Smooth muscle cell (in vitro differentiated cells): ENCODE data around the gene AFAP1L1. TPM values are rescaled to one million over a fixed set of nuclear protein-coding genes. Genes with fewer than 3 reads are reported as not detected.

ENCODE experiments used
- DNase-seq: peaks from one replicate; lab custom pipeline; 2025; ENCODE audit not compliant: unreplicated experiment; lab: John Stamatoyannopoulos, UW
- H2AFZ ChIP-seq: fragments of 200-600 bp; sonication (generic); 2 replicates; pipeline ENCODE4 v1.6.0; 2016; ENCODE audit warnings: antibody characterized with exemption, low read depth, mild to moderate bottlenecking
- H3F3A ChIP-seq: fragments of 200-600 bp; sonication (generic); 2 replicates; pipeline ENCODE4 v1.6.0; 2017; ENCODE audit warnings: antibody characterized with exemption, low read depth
- H3K27ac ChIP-seq: fragments of 200-600 bp; sonication (generic); 2 replicates; pipeline ENCODE4 v1.5.1; 2016; ENCODE audit warnings: low read depth, mild to moderate bottlenecking
- H3K27me3 ChIP-seq: fragments of 200-600 bp; sonication (generic); 2 replicates; pipeline ENCODE4 v1.6.1; 2016; ENCODE audit warnings: low read depth, mild to moderate bottlenecking
- H3K36me3 ChIP-seq: fragments of 200-600 bp; sonication (generic); 2 replicates; pipeline ENCODE4 v1.5.1; 2016; ENCODE audit warnings: low read depth
- H3K4me1 ChIP-seq: fragments of 200-600 bp; sonication (generic); 2 replicates; pipeline ENCODE4 v1.5.1; 2016; ENCODE audit warnings: low read depth
- H3K4me2 ChIP-seq: fragments of 200-600 bp; sonication (generic); 2 replicates; pipeline ENCODE4 v1.6.0; 2016; ENCODE audit warnings: mild to moderate bottlenecking
- H3K4me3 ChIP-seq: fragments of 200-600 bp; sonication (generic); 2 replicates; pipeline ENCODE4 v1.5.1; 2016; ENCODE audit warnings: mild to moderate bottlenecking
- H3K79me2 ChIP-seq: fragments of 200-600 bp; sonication (generic); 2 replicates; pipeline ENCODE4 v1.6.0; 2016; ENCODE audit warnings: low read depth, mild to moderate bottlenecking
- H3K9ac ChIP-seq: fragments of 200-600 bp; sonication (generic); 2 replicates; pipeline ENCODE4 v1.6.0; 2016; ENCODE audit warnings: low read depth
- H3K9me3 ChIP-seq: fragments of 200-600 bp; sonication (generic); replicated peaks from 2 replicates; pipeline ENCODE4 v1.5.1; 2016; ENCODE audit warnings: low read depth
- H4K20me1 ChIP-seq: fragments of 200-600 bp; sonication (generic); 2 replicates; pipeline ENCODE4 v1.6.0; 2016; ENCODE audit warnings: low read depth
- CTCF ChIP-seq: fragments of 200-600 bp; sonication (generic); IDR thresholded peaks from 2 replicates; pipeline ENCODE4 v1.5.1; 2017; ENCODE audit warnings: borderline replicate concordance, mild to moderate bottlenecking, antibody characterized with exemption; ENCODE audit not compliant: insufficient read depth, poor library complexity, severe bottlenecking
- WGBS: methylation state at CpG from one replicate; pipeline ENCODE4 v1.1.7; 2016; ENCODE audit warnings: low lambda C conversion rate; 5-methylcytosine and 5-hydroxymethylcytosine counted together
- polyA plus RNA-seq: library from polyadenylated mRNA; unstranded; fragments of >200 nt; fragmentation: Nextera tagmentation; extraction: Ambion mirVana; gene quantifications from 2 replicates; pipeline ENCODE4 v1.2.1, GENCODE V29; 2016
- total RNA-seq: library from RNA; depleted of rRNA; stranded (reverse); fragments of >200 nt; gene quantifications from 2 replicates; pipeline ENCODE4 v1.2.3, GENCODE V29; 2014

Gene AFAP1L1
- total and polyA plus RNA-seq, 2 experiments from 2014 or later: 0.59 to 2.3 TPM

- WGBS: 85% methylated on average over 1 of the region's 1 CpG
- no peaks in the 10 kb centered on the region for H4K20me1 ChIP-seq
- H2AFZ ChIP-seq: no peak overlapping the region
- H3K9ac ChIP-seq: no peak overlapping the region
- no peak for DNase-seq
- peaks cover 8% of the 10 kb centered on the region for H3K4me1 ChIP-seq
- no peaks in the 10 kb centered on the region for H3K79me2 ChIP-seq
- TF ChIP-seq CTCF: no peak
- no peak overlapping the region for H3K4me3 ChIP-seq
- H3F3A ChIP-seq: peaks cover 9% of the 10 kb centered on the region
- no peaks in the 10 kb centered on the region for H3K36me3 ChIP-seq
- no peak overlapping the region for H3K4me2 ChIP-seq
- H3K27ac ChIP-seq: no peak overlapping the region
- no peaks in the 10 kb centered on the region for H3K9me3 ChIP-seq
- H3K27me3 ChIP-seq: no peaks in the 10 kb centered on the region
Measured at GRCh38 chr5:149360272-149360671, 88.6 kb downstream of the AFAP1L1 start.

- Histone ChIP-seq H3K4me1 (peaks cover 8% of the 10 kb centered on the region), H2AFZ (no peak overlapping the region), H3K4me3 (no peak overlapping the region), H3K27me3 (no peaks in the 10 kb centered on the region), H3K36me3 (no peaks in the 10 kb centered on the region), H3K9me3 (no peaks in the 10 kb centered on the region), H3K4me2 (no peak overlapping the region), H3K27ac (no peak overlapping the region), H4K20me1 (no peaks in the 10 kb centered on the region), H3K9ac (no peak overlapping the region), H3F3A (peaks cover under 1% of the 10 kb centered on the region), H3K79me2 (no peaks in the 10 kb centered on the region)
- TF ChIP-seq CTCF: no peak
- no peak for DNase-seq
- WGBS: 94% methylated on average over 12 of the region's 12 CpGs
Measured at GRCh38 chr5:149362541-149362940, 90.9 kb downstream of the AFAP1L1 start.

- H3F3A ChIP-seq: no peaks in the 10 kb centered on the region
- DNase-seq: no peak
- no peaks in the 10 kb centered on the region for H3K9me3 ChIP-seq
- no peak overlapping the region for H3K4me2 ChIP-seq
- H3K36me3 ChIP-seq: no peaks in the 10 kb centered on the region
- H3K9ac ChIP-seq: no peak overlapping the region
- H3K4me3 ChIP-seq: no peak overlapping the region
- no peak overlapping the region for H3K27ac ChIP-seq
- no peaks in the 10 kb centered on the region for H4K20me1 ChIP-seq
- no peak for TF ChIP-seq CTCF
- no peaks in the 10 kb centered on the region for H3K27me3 ChIP-seq
- peaks cover 4% of the 10 kb centered on the region for H3K4me1 ChIP-seq
- no peak overlapping the region for H2AFZ ChIP-seq
- no peaks in the 10 kb centered on the region for H3K79me2 ChIP-seq
Measured at GRCh38 chr5:149363358-149363757, 91.7 kb downstream of the AFAP1L1 start.

GRCh38 chr5:149363936-149364335 lies 92.3 kb downstream of the AFAP1L1 start:
- WGBS: 98% methylated on average over 9 of the region's 9 CpGs
- DNase-seq: no peak
- no peak overlapping the region for H3K27ac ChIP-seq
- no peaks in the 10 kb centered on the region for H3K4me1 ChIP-seq
- H3K4me2 ChIP-seq: no peak overlapping the region
- H3K27me3 ChIP-seq: no peaks in the 10 kb centered on the region
- H3K9me3 ChIP-seq: no peaks in the 10 kb centered on the region
- no peak overlapping the region for H2AFZ ChIP-seq
- no peak overlapping the region for H3K9ac ChIP-seq
- H3K4me3 ChIP-seq: no peak overlapping the region
- H3F3A ChIP-seq: no peaks in the 10 kb centered on the region
- H3K79me2 ChIP-seq: no peaks in the 10 kb centered on the region
- no peaks in the 10 kb centered on the region for H3K36me3 ChIP-seq
- no peaks in the 10 kb centered on the region for H4K20me1 ChIP-seq
- no peak for TF ChIP-seq CTCF
